ENCODE data around the gene CDC5L. TPM values are rescaled to one million over a fixed set of nuclear protein-coding genes. Genes with fewer than 3 reads are reported as not detected.

CDC5L gene
- total RNA-seq, 4 donors from 2014 or later, result 16.7 to 20.1 (median 17.3) TPM

DNA sequence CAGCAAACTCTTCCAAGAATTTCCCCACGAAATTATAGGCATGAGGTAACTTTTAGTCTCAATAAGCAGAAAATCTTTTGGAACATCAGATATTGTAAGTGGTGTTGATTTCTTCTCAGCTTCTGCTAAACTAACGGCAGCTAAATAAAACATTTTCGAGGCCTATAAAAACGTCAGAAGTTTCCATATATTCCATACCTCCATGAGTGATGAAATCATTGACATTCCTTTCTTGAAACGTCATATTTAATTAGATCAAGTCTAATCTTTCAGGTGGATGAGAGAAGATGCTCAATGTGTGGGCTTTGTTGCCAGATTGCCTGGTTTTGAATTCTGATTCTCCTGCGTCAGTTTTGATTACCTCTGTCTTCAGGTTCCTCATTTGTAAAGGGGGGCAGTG is 81.3 kb downstream of the CDC5L start:
- 78 to 79% methylated on average over 6 of the region's 6 CpGs for WGBS, 2 donors
- no peaks in the 10 kb centered on the region for H3K27me3 ChIP-seq
- no peak overlapping the region for H3K27ac ChIP-seq
- H3K36me3 ChIP-seq, result no peaks in the 10 kb centered on the region
- no peak overlapping the region for H3K4me3 ChIP-seq
- H3K9me3 ChIP-seq, result no peaks in the 10 kb centered on the region
- TF ChIP-seq POLR2A (IDR thresholded peaks at IDR 0.05) (no peak), EP300 (IDR thresholded peaks at IDR 0.05) (no peak)
- TF ChIP-seq, protein P1, sequence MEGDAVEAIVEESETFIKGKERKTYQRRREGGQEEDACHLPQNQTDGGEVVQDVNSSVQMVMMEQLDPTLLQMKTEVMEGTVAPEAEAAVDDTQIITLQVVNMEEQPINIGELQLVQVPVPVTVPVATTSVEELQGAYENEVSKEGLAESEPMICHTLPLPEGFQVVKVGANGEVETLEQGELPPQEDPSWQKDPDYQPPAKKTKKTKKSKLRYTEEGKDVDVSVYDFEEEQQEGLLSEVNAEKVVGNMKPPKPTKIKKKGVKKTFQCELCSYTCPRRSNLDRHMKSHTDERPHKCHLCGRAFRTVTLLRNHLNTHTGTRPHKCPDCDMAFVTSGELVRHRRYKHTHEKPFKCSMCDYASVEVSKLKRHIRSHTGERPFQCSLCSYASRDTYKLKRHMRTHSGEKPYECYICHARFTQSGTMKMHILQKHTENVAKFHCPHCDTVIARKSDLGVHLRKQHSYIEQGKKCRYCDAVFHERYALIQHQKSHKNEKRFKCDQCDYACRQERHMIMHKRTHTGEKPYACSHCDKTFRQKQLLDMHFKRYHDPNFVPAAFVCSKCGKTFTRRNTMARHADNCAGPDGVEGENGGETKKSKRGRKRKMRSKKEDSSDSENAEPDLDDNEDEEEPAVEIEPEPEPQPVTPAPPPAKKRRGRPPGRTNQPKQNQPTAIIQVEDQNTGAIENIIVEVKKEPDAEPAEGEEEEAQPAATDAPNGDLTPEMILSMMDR (IDR thresholded peaks at IDR 0.05), result no peak
- peaks cover 0 to 12% (median 0%) of the 10 kb centered on the region in 4 donors for H3K4me1 ChIP-seq
- no peak for DNase-seq (ENCODE audit: low spot score in 2 of 2)

GRCh38 chr6:44470115-44470464 is 82.6 kb downstream of the CDC5L start:
- TF ChIP-seq, protein P1 (IDR thresholded peaks at IDR 0.05), result peak in 1 of 5 experiments; percentile 7
- no peak for TF ChIP-seq POLR2A (IDR thresholded peaks at IDR 0.05)
- no peak for TF ChIP-seq EP300 (IDR thresholded peaks at IDR 0.05)
- Histone ChIP-seq H3K9me3 (no peaks in the 10 kb centered on the region), H3K36me3 (no peaks in the 10 kb centered on the region), H3K4me1 (no peaks in the 10 kb centered on the region), H3K27ac (no peak overlapping the region), H3K27me3 (no peaks in the 10 kb centered on the region), H3K4me3 (no peak overlapping the region)
- 68% methylated on average over 7 of the region's 7 CpGs for WGBS, 2 donors
- no peak for DNase-seq (ENCODE audit: low spot score in 2 of 2)

DNA sequence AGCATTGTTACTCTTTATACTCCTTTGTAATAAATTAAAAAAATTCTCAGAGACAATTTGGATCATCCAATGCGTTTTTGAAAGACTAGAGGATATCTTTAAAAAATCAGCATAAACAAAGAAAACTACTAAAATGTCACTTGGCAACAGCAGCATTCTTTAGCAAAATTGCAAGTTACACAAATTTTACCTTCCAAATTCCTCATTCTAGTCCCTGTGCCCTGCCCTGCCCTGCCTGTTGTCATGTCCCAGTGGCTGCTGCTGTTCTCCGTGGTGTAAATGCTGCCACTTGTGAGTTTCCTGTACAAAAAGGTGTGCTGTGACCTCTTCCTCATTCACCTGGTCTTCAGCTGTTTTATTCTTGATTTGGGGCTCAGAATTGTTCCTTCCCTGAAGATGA is 83.2 kb downstream of the CDC5L start:
- no peak for DNase-seq (ENCODE audit: low spot score in 2 of 2)
- Histone ChIP-seq H3K9me3 (no peaks in the 10 kb centered on the region), H3K4me3 (no peak overlapping the region), H3K27me3 (no peaks in the 10 kb centered on the region), H3K27ac (no peak overlapping the region), H3K36me3 (no peaks in the 10 kb centered on the region), H3K4me1 (peaks cover 0 to 5% (median 0%) of the 10 kb centered on the region in 4 donors)
- 85 to 93% methylated on average over 2 of the region's 2 CpGs for WGBS, 2 donors
- TF ChIP-seq, protein P1 (IDR thresholded peaks at IDR 0.05), result no peak
- TF ChIP-seq EP300 (IDR thresholded peaks at IDR 0.05) (no peak), POLR2A (IDR thresholded peaks at IDR 0.05) (no peak)

DNA sequence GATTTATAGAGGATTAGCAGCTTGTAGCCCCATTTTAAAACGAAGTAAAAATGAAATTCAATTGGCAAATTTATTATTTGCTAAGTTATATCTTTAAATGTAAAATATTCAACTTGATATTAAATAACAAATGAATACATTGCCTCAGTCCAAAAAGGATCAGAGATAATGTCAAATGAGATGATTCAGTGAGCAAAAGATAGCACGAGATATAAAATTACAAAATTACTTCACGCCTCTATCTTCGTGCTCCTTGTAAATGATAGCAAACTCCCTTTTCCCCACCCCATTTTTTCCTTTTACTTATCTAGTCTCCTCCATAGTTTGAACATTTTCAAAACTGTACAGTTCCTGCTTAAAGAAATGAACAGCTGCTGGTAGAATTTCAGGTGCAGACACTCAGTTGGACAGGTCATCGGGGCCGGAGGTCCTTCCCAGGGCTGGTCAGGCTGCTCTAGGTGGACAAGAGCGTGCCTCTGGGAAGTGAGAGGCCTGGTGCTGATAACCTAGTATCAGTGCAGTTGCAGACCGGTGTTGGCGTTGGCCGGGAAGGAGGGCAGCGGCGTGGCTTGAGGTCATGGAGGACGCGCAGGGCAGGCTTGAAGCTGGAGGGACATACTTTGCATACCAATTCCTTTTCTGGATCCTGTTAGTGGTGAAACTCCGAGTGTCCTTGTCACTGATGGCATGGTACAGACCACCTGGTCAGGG is 83.9 kb downstream of the CDC5L start:
- no peaks in the 10 kb centered on the region for H3K9me3 ChIP-seq
- 83 to 84% methylated on average over 15 of the region's 15 CpGs for WGBS, 2 donors

More for the DNA sequence above, 83.9 kb downstream of the CDC5L start:
- no peak overlapping the region for H3K4me3 ChIP-seq
- peaks cover 0 to 10% (median 0%) of the 10 kb centered on the region in 4 donors for H3K4me1 ChIP-seq
- H3K27ac ChIP-seq, result no peak overlapping the region
- no peaks in the 10 kb centered on the region for H3K36me3 ChIP-seq
- TF ChIP-seq EP300 (IDR thresholded peaks at IDR 0.05), result no peak
- TF ChIP-seq, protein P1 (IDR thresholded peaks at IDR 0.05), result no peak
- TF ChIP-seq POLR2A (IDR thresholded peaks at IDR 0.05), result no peak
- no peak for DNase-seq (ENCODE audit: low spot score in 2 of 2)
- no peaks in the 10 kb centered on the region for H3K27me3 ChIP-seq

Measured in tibial nerve (tissue), 4 donors.